H9 (cell line): ENCODE data around the gene EP300. TPM values are rescaled to one million over a fixed set of nuclear protein-coding genes. Genes with fewer than 3 reads are reported as not detected.

ENCODE experiments used
- DNase-seq: peaks from one replicate; pipeline ENCODE4 v3.0.0-alpha.2; 2017
- H2AFZ ChIP-seq: one replicate; pipeline ENCODE4 v1.6.1; 2013; ENCODE audit warnings: mild to moderate bottlenecking, low read length, control low read depth, moderate library complexity
- H2AK5ac ChIP-seq: 2 replicates; pipeline ENCODE4 v1.6.1; 2013; ENCODE audit warnings: low read length, control low read depth, mixed read lengths; ENCODE audit not compliant: insufficient read length
- H2BK120ac ChIP-seq: one replicate; pipeline ENCODE4 v1.6.1; 2013; ENCODE audit warnings: low read depth, mild to moderate bottlenecking, low read length, control low read depth, inconsistent platforms; ENCODE audit not compliant: poor library complexity, severe bottlenecking
- H2BK12ac ChIP-seq: 2 replicates; pipeline ENCODE4 v1.6.1; 2013; ENCODE audit warnings: low read length, control low read depth, mixed read lengths, low read depth; ENCODE audit not compliant: insufficient read length
- H2BK15ac ChIP-seq: 2 replicates; pipeline ENCODE4 v1.6.1; 2013; ENCODE audit warnings: low read depth, low read length, control low read depth
- H2BK20ac ChIP-seq: one replicate; pipeline ENCODE4 v1.6.1; 2013; ENCODE audit warnings: low read depth, mild to moderate bottlenecking, low read length, control low read depth, inconsistent platforms; ENCODE audit not compliant: poor library complexity, severe bottlenecking
- H2BK5ac ChIP-seq: 2 replicates; pipeline ENCODE4 v1.6.1; 2013; ENCODE audit warnings: low read length, control low read depth, mixed read lengths; ENCODE audit not compliant: insufficient read length
- H3K14ac ChIP-seq: 2 replicates; pipeline ENCODE4 v1.6.1; 2013; ENCODE audit warnings: low read length, control low read depth; ENCODE audit not compliant: insufficient read depth
- H3K18ac ChIP-seq: 2 replicates; pipeline ENCODE4 v1.6.1; 2013; ENCODE audit warnings: low read depth, mild to moderate bottlenecking, mixed read lengths, low read length, control low read depth; ENCODE audit not compliant: insufficient read length
- H3K23ac ChIP-seq: 2 replicates; pipeline ENCODE4 v1.6.1; 2013; ENCODE audit warnings: low read length, control low read depth, mixed read lengths, low read depth; ENCODE audit not compliant: insufficient read length
- H3K23me2 ChIP-seq: 2 replicates; pipeline ENCODE4 v1.6.1; 2013; ENCODE audit warnings: low read depth, mild to moderate bottlenecking, mixed read lengths, low read length, control low read depth; ENCODE audit not compliant: insufficient read length, poor library complexity, severe bottlenecking
- H3K27ac ChIP-seq: 2 replicates; pipeline ENCODE4 v1.5.1; 2013; ENCODE audit warnings: low read length, control low read depth, mixed read lengths, low read depth; ENCODE audit not compliant: insufficient read length
- H3K27me3 ChIP-seq: 2 replicates; pipeline ENCODE4 v1.6.1; 2013; ENCODE audit warnings: low read length, control low read depth, inconsistent platforms; ENCODE audit not compliant: insufficient read depth
- H3K4ac ChIP-seq: 2 replicates; pipeline ENCODE4 v1.6.1; 2013; ENCODE audit warnings: low read depth, mild to moderate bottlenecking, control low read depth, inconsistent platforms, low read length, moderate library complexity
- H3K4me1 ChIP-seq: 2 replicates; pipeline ENCODE4 v1.6.1; 2013; ENCODE audit warnings: low read length, control low read depth, inconsistent platforms; ENCODE audit not compliant: insufficient read depth
- H3K4me2 ChIP-seq: 2 replicates; pipeline ENCODE4 v1.6.1; 2013; ENCODE audit warnings: low read length, control low read depth, mixed read lengths; ENCODE audit not compliant: insufficient read length, insufficient read depth
- H3K56ac ChIP-seq: 2 replicates; pipeline ENCODE4 v1.6.1; 2013; ENCODE audit warnings: low read depth, mild to moderate bottlenecking, mixed read lengths, low read length, control low read depth; ENCODE audit not compliant: insufficient read length
- H3K79me1 ChIP-seq: 2 replicates; pipeline ENCODE4 v1.6.1; 2013; ENCODE audit warnings: low read depth, mild to moderate bottlenecking, moderate library complexity, low read length, control low read depth, inconsistent platforms; ENCODE audit not compliant: insufficient read depth, poor library complexity, severe bottlenecking
- H3K79me2 ChIP-seq: 2 replicates; pipeline ENCODE4 v1.6.1; 2013; ENCODE audit warnings: low read length, control low read depth, inconsistent platforms; ENCODE audit not compliant: insufficient read depth
- H3K9ac ChIP-seq: 2 replicates; pipeline ENCODE4 v1.6.1; 2013; ENCODE audit warnings: low read length, control low read depth, mixed read lengths; ENCODE audit not compliant: insufficient read length; ENCODE audit errors: extremely low read depth
- H3K9me3 ChIP-seq: one replicate; pipeline ENCODE4 v1.6.1; 2013; ENCODE audit warnings: low read depth, low read length, inconsistent platforms; ENCODE audit not compliant: control insufficient read depth
- H3T11ph ChIP-seq: one replicate; pipeline ENCODE4 v1.6.1; 2013; ENCODE audit warnings: mild to moderate bottlenecking, low read length, control low read depth, inconsistent platforms
- H4K20me1 ChIP-seq: one replicate; pipeline ENCODE4 v1.6.1; 2013; ENCODE audit not compliant: control insufficient read depth, insufficient read length, insufficient read depth
- H4K5ac ChIP-seq: 2 replicates; pipeline ENCODE4 v1.6.1; 2013; ENCODE audit warnings: low read depth, mild to moderate bottlenecking, mixed read lengths, low read length, control low read depth; ENCODE audit not compliant: insufficient read length
- H4K8ac ChIP-seq: replicated peaks from 2 replicates; pipeline ENCODE4 v1.6.1; 2013; ENCODE audit warnings: low read length, control low read depth, mixed read lengths, low read depth; ENCODE audit not compliant: insufficient read length
- H4K91ac ChIP-seq: 2 replicates; pipeline ENCODE4 v1.6.1; 2013; ENCODE audit warnings: low read depth, mild to moderate bottlenecking, moderate library complexity, mixed read lengths, low read length, control low read depth; ENCODE audit not compliant: insufficient read length
- H3K27ac Mint-ChIP-seq, 3 experiments: 2 replicates in 2 of 3; 3 replicates in 1 of 3; pipeline ENCODE4 v1.8.0; 2020 to 2021; ENCODE audit warnings: mixed read lengths in 3 of 3, mild to moderate bottlenecking in 1 of 3, moderate library complexity in 1 of 3
- H3K27me3 Mint-ChIP-seq: 2 replicates; pipeline ENCODE4 v1.8.0; 2021; ENCODE audit warnings: low read depth, mild to moderate bottlenecking, moderate library complexity, mixed read lengths
- H3K36me3 Mint-ChIP-seq, 3 experiments: 2 replicates in 2 of 3; 3 replicates in 1 of 3; pipeline ENCODE4 v1.8.0; 2020 to 2021; ENCODE audit warnings: low read depth in 3 of 3, mixed read lengths in 3 of 3; ENCODE audit not compliant: insufficient read depth in 1 of 3
- H3K4me1 Mint-ChIP-seq, 2 experiments: 2 replicates each; pipeline ENCODE4 v1.8.0; 2020; ENCODE audit warnings: mixed read lengths in 2 of 2
- H3K4me3 Mint-ChIP-seq, 2 experiments: 2 replicates in 1 of 2; 3 replicates in 1 of 2; pipeline ENCODE4 v1.8.0; 2020 to 2021; ENCODE audit warnings: mild to moderate bottlenecking in 2 of 2, mixed read lengths in 2 of 2, moderate library complexity in 1 of 2
- H3K9me3 Mint-ChIP-seq, 2 experiments: 2 replicates in 1 of 2; 3 replicates in 1 of 2; pipeline ENCODE4 v1.8.0; 2020; ENCODE audit warnings: mild to moderate bottlenecking in 2 of 2, mixed read lengths in 2 of 2, moderate library complexity in 1 of 2
- WGBS: extraction: QIAGEN DNeasy Blood & Tissue Kit; methylation state at CpG from one replicate; pipeline ENCODE4 v1.1.7; 2013; ENCODE audit warnings: missing lambda C conversion rate, low lambda C conversion rate, mixed read lengths; ENCODE audit not compliant: insufficient read length; ENCODE audit errors: extremely low coverage; 5-methylcytosine and 5-hydroxymethylcytosine counted together
- total RNA-seq: library from RNA; stranded (reverse); gene quantifications from 2 replicates; pipeline ENCODE4 v1.2.1, GENCODE V29; 2021
- TF ChIP-seq, protein P1 (sequence below): fragments of 200-600 bp; sonication (generic); conservative IDR thresholded peaks from 3 replicates; pipeline ENCODE4 v1.8.0; 2021; ENCODE audit warnings: antibody characterized with exemption, mild to moderate bottlenecking

The EP300 gene
- total RNA-seq, 1 experiment from 2014 or later: 136 TPM

DNA sequence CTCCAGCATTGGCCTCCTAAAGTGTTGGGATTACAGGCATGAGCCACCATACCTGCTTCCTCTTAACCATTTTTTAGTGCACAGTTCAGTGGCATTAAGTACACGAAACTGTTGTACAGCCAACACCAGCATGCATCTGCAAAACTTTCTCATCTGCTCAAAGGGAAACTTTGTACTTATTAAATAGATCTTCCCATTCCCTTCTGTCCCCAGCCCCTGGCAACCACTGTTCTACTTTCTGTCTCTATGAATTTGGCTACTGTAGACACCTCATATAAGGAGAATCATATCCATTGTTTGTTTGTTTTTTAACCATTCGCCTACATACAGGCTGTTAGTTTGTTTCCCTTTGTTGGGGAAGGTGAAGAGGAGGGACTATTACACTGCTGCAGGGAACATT, 6.5 kb upstream of the EP300 start:
- TF ChIP-seq, protein P1, sequence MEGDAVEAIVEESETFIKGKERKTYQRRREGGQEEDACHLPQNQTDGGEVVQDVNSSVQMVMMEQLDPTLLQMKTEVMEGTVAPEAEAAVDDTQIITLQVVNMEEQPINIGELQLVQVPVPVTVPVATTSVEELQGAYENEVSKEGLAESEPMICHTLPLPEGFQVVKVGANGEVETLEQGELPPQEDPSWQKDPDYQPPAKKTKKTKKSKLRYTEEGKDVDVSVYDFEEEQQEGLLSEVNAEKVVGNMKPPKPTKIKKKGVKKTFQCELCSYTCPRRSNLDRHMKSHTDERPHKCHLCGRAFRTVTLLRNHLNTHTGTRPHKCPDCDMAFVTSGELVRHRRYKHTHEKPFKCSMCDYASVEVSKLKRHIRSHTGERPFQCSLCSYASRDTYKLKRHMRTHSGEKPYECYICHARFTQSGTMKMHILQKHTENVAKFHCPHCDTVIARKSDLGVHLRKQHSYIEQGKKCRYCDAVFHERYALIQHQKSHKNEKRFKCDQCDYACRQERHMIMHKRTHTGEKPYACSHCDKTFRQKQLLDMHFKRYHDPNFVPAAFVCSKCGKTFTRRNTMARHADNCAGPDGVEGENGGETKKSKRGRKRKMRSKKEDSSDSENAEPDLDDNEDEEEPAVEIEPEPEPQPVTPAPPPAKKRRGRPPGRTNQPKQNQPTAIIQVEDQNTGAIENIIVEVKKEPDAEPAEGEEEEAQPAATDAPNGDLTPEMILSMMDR: no peak
- Histone ChIP-seq H3K27ac (no peak overlapping the region), H3K14ac (no peak overlapping the region), H4K8ac (no peak overlapping the region), H3K23me2 (no peaks in the 10 kb centered on the region), H4K20me1 (no peaks in the 10 kb centered on the region), H3K27me3 (no peaks in the 10 kb centered on the region), H3K18ac (no peak overlapping the region), H3K79me2 (no peaks in the 10 kb centered on the region), H2BK20ac (no peak overlapping the region), H2BK5ac (no peak overlapping the region), H2AK5ac (no peak overlapping the region), H3K9me3 (no peaks in the 10 kb centered on the region), H4K91ac (no peak overlapping the region), H4K5ac (no peak overlapping the region), H2BK15ac (no peak overlapping the region), H3K4me1 (no peaks in the 10 kb centered on the region), H2BK120ac (no peak overlapping the region), H2BK12ac (no peak overlapping the region), H3K9ac (no peak overlapping the region), H3K4me2 (no peak overlapping the region), H3T11ph (no peak overlapping the region), H3K79me1 (no peaks in the 10 kb centered on the region), H3K56ac (no peak overlapping the region), H3K4ac (no peak overlapping the region), H3K23ac (no peak overlapping the region), H2AFZ (no peak overlapping the region)
- H3K27me3 Mint-ChIP-seq: no peaks in the 10 kb centered on the region; the same call in 1 of the 2 replicates
- no peaks in the 10 kb centered on the region for H3K9me3 Mint-ChIP-seq
- no peak for DNase-seq
- H3K4me3 Mint-ChIP-seq: no peak overlapping the region
- H3K36me3 Mint-ChIP-seq: peaks cover 0 to 4% (median 0%) of the 10 kb centered on the region in 3 experiments; a peak in 2 of 7 replicates
- peaks cover 4 to 5% of the 10 kb centered on the region in 2 experiments for H3K4me1 Mint-ChIP-seq
- no CpG with 5 or more reads among the region's 2 CpGs for WGBS
- no peak overlapping the region; a peak in 1 of 7 replicates for H3K27ac Mint-ChIP-seq
